ENCODE results near the gene IGSF21. TPM values are rescaled to one million over a fixed set of nuclear protein-coding genes. Genes with fewer than 3 reads are reported as not detected.

Gene IGSF21
- total RNA-seq, 6 experiments from 2014 or later, result not detected

- Mint-ChIP-seq H3K27ac (no peak overlapping the region), H3K4me3 (no peak overlapping the region), H3K36me3 (ENCODE audit: low read depth) (no peaks in the 10 kb centered on the region), H3K27me3 (ENCODE audit: insufficient read depth) (no peaks in the 10 kb centered on the region), H3K9me3 (peaks cover 23% of the 10 kb centered on the region), H3K4me1 (ENCODE audit: low read depth) (no peaks in the 10 kb centered on the region)
- TF ChIP-seq CTCF (IDR thresholded peaks at IDR 0.05), result no peak
- DNase-seq, result no peak
These were observed 196.7 kb downstream of the IGSF21 start for GRCh38 chr1:18304151-18304869.

- no peaks in the 10 kb centered on the region for H3K36me3 Mint-ChIP-seq (ENCODE audit: low read depth)
- TF ChIP-seq CTCF (IDR thresholded peaks at IDR 0.05), result no peak
- DNase-seq, result no peak
- H3K4me1 Mint-ChIP-seq (ENCODE audit: low read depth), result no peaks in the 10 kb centered on the region
- no peaks in the 10 kb centered on the region for H3K27me3 Mint-ChIP-seq (ENCODE audit: insufficient read depth)
- H3K27ac Mint-ChIP-seq, result no peak overlapping the region
- H3K4me3 Mint-ChIP-seq, result no peak overlapping the region
- H3K9me3 Mint-ChIP-seq, result peaks cover 29% of the 10 kb centered on the region
These were observed 197.7 kb downstream of the IGSF21 start for GRCh38 chr1:18305182-18305795.

- H3K36me3 Mint-ChIP-seq (ENCODE audit: low read depth), result peaks cover 4% of the 10 kb centered on the region; the same call in 1 of the 2 replicates
- TF ChIP-seq CTCF (IDR thresholded peaks at IDR 0.05), result no peak
- no peak for DNase-seq
- H3K4me3 Mint-ChIP-seq, result no peak overlapping the region
- no peaks in the 10 kb centered on the region for H3K4me1 Mint-ChIP-seq (ENCODE audit: low read depth)
- H3K27ac Mint-ChIP-seq, result no peak overlapping the region
- no peaks in the 10 kb centered on the region; the same call in 1 of the 2 replicates for H3K27me3 Mint-ChIP-seq (ENCODE audit: insufficient read depth)
- H3K9me3 Mint-ChIP-seq, result peaks cover 36% of the 10 kb centered on the region
These were observed 199.8 kb downstream of the IGSF21 start for GRCh38 chr1:18307329-18307898.

- Mint-ChIP-seq H3K4me1 (ENCODE audit: low read depth) (no peaks in the 10 kb centered on the region), H3K27ac (no peak overlapping the region), H3K9me3 (peaks cover 57% of the 10 kb centered on the region), H3K36me3 (ENCODE audit: low read depth) (peaks cover 4% of the 10 kb centered on the region; the same call in 1 of the 2 replicates), H3K27me3 (ENCODE audit: insufficient read depth) (no peaks in the 10 kb centered on the region; the same call in 1 of the 2 replicates), H3K4me3 (no peak overlapping the region)
- no peak for TF ChIP-seq CTCF (IDR thresholded peaks at IDR 0.05)
- no peak for DNase-seq
These were observed 202.1 kb downstream of the IGSF21 start for GRCh38 chr1:18309552-18310155.

GRCh38 chr1:18312961-18313360, 205.4 kb downstream of the IGSF21 start:
- peaks cover 4% of the 10 kb centered on the region; the same call in 1 of the 2 replicates for H3K36me3 Mint-ChIP-seq (ENCODE audit: low read depth)
- peaks cover 75% of the 10 kb centered on the region for H3K9me3 Mint-ChIP-seq
- no peak overlapping the region for H3K4me3 Mint-ChIP-seq
- TF ChIP-seq CTCF (IDR thresholded peaks at IDR 0.05), result no peak
- H3K27ac Mint-ChIP-seq, result no peak overlapping the region
- DNase-seq, result no peak
- H3K27me3 Mint-ChIP-seq (ENCODE audit: insufficient read depth), result no peaks in the 10 kb centered on the region; the same call in 1 of the 2 replicates
- H3K4me1 Mint-ChIP-seq (ENCODE audit: low read depth), result no peaks in the 10 kb centered on the region
